GM12891 (cell line): Measurements from ENCODE around the gene FGFR2.

Experiments used
- DNase-seq: peaks from one replicate; pipeline ENCODE4 v3.0.0; 2011; ENCODE audit warnings: low spot score; ENCODE audit not compliant: insufficient read length
- FAIRE-seq: peaks from 2 replicates; lab custom pipeline; 2011; peaks lifted over from hg19 to GRCh38; lab: Jason Lieb, UNC
- PAX5 ChIP-seq: IDR thresholded peaks from 2 replicates; pipeline ENCODE4 v1.6.1; 2011; ENCODE audit warnings: low read length, moderate library complexity, mild to moderate bottlenecking; ENCODE audit not compliant: insufficient read depth, severe bottlenecking
- POLR2A ChIP-seq: IDR thresholded peaks from 2 replicates; pipeline ENCODE4 v1.6.1; 2011; ENCODE audit warnings: low read depth, low read length, control low read depth
- POLR2AphosphoS5 ChIP-seq: IDR thresholded peaks from 2 replicates; pipeline ENCODE4 v1.6.1; 2011; ENCODE audit warnings: low read depth, low read length, control low read depth
- POU2F2 ChIP-seq: IDR thresholded peaks from 2 replicates; pipeline ENCODE4 v1.6.1; 2011; ENCODE audit warnings: low read depth, mild to moderate bottlenecking, control low read depth, low read length, moderate library complexity
- SPI1 ChIP-seq: IDR thresholded peaks from 2 replicates; pipeline ENCODE4 v1.6.1; 2011; ENCODE audit warnings: low read depth, low read length, control low read depth
- TAF1 ChIP-seq: IDR thresholded peaks from 2 replicates; pipeline ENCODE4 v1.6.1; 2011; ENCODE audit warnings: low read depth, low read length, control low read depth

Gene FGFR2

DNA sequence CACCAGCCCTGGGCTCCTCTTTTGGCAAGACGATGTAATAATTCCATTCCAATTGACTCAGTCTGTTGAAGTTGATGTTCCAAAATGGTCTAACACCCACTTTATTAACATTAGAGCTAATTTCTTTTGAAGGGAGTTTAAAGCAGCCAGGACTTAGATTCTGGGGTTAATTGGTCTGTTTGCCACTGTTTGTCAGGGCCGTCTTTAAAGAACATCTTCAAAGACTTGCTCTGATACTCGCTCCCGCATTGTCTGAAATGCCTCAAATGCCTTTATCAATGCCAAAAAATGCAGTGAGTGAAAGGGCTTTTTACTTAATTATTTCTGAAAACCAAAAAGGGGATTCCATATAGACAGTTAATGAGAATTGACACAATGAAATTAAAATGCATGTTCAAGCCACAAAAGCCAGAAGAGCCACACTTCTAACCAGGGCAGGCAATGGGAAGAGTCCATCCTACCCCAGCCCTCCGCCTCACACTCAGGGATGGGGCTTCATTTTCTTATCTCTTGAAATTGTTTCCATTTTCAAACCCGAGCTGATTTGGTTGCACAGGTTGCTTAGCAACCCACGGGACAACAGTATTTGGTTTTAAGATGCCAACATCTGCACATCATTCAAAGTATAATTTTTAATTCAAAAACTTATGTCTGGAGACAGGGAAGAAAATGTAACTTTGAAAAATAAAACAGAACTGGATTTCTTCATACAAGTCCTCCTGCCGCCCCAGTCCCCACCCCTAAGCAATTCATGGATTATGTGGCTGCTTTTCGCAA, 163.0 kb downstream of the FGFR2 start:
- no peak for TF ChIP-seq SPI1
- no peak for TF ChIP-seq POU2F2
- no peak for TF ChIP-seq TAF1
- TF ChIP-seq POLR2AphosphoS5: no peak
- no peak for TF ChIP-seq POLR2A
- TF ChIP-seq PAX5: no peak
- FAIRE-seq (no peak), DNase-seq (no peak)

DNA sequence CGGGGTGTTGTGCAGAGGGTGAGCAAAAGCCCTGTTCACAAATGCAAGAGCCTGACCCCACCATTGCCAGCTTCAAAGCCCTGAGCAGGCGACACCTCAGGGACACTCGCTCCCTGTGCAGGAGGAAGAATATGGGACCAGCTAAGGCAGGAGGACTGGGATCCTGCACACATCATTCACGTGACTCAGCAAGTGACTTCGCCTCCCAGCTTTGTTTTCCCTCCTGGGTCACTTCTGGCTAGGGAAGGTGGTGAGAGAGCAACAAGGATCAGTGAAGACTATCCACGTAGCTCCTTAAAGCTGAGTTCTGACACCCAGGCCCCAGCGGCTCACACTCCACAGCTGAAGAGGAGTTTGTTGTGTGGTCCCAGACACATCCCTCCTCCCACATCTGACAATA, 164.3 kb downstream of the FGFR2 start:
- no peak for FAIRE-seq
- no peak for DNase-seq
- TF ChIP-seq POLR2AphosphoS5 (no peak), TAF1 (no peak), PAX5 (no peak), POU2F2 (no peak), POLR2A (no peak), SPI1 (no peak)

DNA sequence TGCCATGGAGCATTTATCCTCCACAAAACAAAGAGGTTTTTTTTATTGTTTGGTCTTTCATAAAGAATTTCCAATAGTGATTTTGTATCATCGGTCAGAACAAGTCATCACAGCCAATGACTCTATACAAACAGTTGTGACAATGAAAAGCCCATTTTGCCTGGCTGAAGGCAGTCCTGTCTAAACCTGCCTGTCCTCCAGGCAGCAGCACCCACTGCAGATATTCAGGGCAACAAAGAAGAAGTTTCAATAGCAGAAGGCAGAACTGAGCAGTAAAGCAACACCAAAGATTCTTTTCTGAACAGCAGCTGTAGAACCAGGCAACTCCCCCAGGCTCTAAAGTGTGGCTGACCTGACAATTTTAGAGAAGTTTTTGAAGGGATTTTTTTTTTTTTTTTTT, 169.4 kb downstream of the FGFR2 start:
- TF ChIP-seq POU2F2 (no peak), PAX5 (no peak), SPI1 (no peak), POLR2AphosphoS5 (no peak), POLR2A (no peak), TAF1 (no peak)
- no peak for FAIRE-seq
- no peak for DNase-seq
